HCT116 (cell line): ENCODE results near the gene MAP4. TPM values are rescaled to one million over a fixed set of nuclear protein-coding genes. Genes with fewer than 3 reads are reported as not detected.

ENCODE experiments used
- ATAC-seq: fragments of 200-7000 bp; cut with Tn5 transposase; 2 replicates; pipeline ENCODE4 v1.9.1; 2020; ENCODE audit warnings: mild to moderate bottlenecking, moderate library complexity
- BruUV-seq: library from RNA; stranded (reverse); fragments of 400-500 nt; replicated peaks from 2 replicates; lab custom pipeline; 2021; lab: Mats Ljungman, UMichigan
- CTCF ChIA-PET: fragments of 300-600 bp; sonication (Branson Sonifier 250); formaldehyde crosslinking; loops from one replicate; lab custom pipeline; 2021; ENCODE audit warnings: antibody characterized with exemption; lab: Charles Lee
- POLR2A ChIA-PET: fragments of 300-600, 350-600 bp; sonication (Branson Sonifier 250); formaldehyde crosslinking; loops from one replicate; lab custom pipeline; 2021; ENCODE audit warnings: antibody characterized with exemption; lab: Charles Lee
- RAD21 ChIA-PET, 2 experiments: fragments of 300-600 bp; sonication (Branson Sonifier 250); formaldehyde crosslinking; loops; one replicate each; lab custom pipeline; 2023; ENCODE audit warnings: low total read pairs in 2 of 2; ENCODE audit not compliant: uncharacterized antibody in 2 of 2, unreplicated experiment in 2 of 2, low non-redundant PET in 1 of 2; lab: Charles Lee
- DNase-seq: peaks from one replicate; pipeline ENCODE4 v3.0.0-alpha.2; 2010; ENCODE audit warnings: low read depth, low spot score
- H2AFZ ChIP-seq: fragments of 200-600 bp; shearing (Covaris generic), sonication (generic); 2 replicates; pipeline ENCODE4 v1.6.1; 2017; ENCODE audit warnings: low read depth, mixed run types, mixed read lengths, antibody characterized with exemption, low read length; ENCODE audit not compliant: poor library complexity, severe bottlenecking
- H3K27ac ChIP-seq: 2 replicates; pipeline ENCODE4 v1.5.1; 2012; ENCODE audit warnings: low read depth, low read length
- H3K27me3 ChIP-seq: fragments of 200-600 bp; sonication (generic); 2 replicates; pipeline ENCODE4 v1.6.1; 2016; ENCODE audit warnings: mixed run types, low read length, mixed read lengths; ENCODE audit not compliant: insufficient read depth
- H3K36me3 ChIP-seq, 2 experiments: fragments of 200-500 bp in 1 of 2; fragments of 200-600 bp in 1 of 2; sonication (Bioruptor generic) in 1 of 2; sonication (generic) in 1 of 2; 2 replicates each; pipeline versions ENCODE4 v1.5.1 to v1.6.1; 2014 to 2016; ENCODE audit warnings: low read length in 2 of 2, inconsistent platforms in 1 of 2, mixed read lengths in 1 of 2, mixed run types in 1 of 2; ENCODE audit not compliant: insufficient read depth in 2 of 2, control insufficient read depth in 1 of 2
- H3K4me1 ChIP-seq, 2 experiments: fragments of 200-600 bp in 1 of 2; sonication (generic) in 1 of 2; 2 replicates each; pipeline versions ENCODE4 v1.5.1 to v1.6.1; 2012 to 2017; ENCODE audit warnings: low read length in 2 of 2, inconsistent platforms in 1 of 2, mild to moderate bottlenecking in 1 of 2, mixed read lengths in 1 of 2, mixed run types in 1 of 2, moderate library complexity in 1 of 2; ENCODE audit not compliant: insufficient read depth in 2 of 2, control insufficient read depth in 1 of 2
- H3K4me2 ChIP-seq: fragments of 200-600 bp; sonication (generic); 2 replicates; pipeline ENCODE4 v1.6.1; 2017; ENCODE audit warnings: mixed run types, low read length, mixed read lengths
- H3K4me3 ChIP-seq, 2 experiments: fragments of 200-600 bp in 1 of 2; sonication (generic) in 1 of 2; replicated peaks in 1 of 2; 2 replicates each; pipeline ENCODE4 v1.5.1; 2011 to 2016; ENCODE audit warnings: low read length in 2 of 2, control low read depth in 1 of 2, low read depth in 1 of 2, mild to moderate bottlenecking in 1 of 2, mixed read lengths in 1 of 2, mixed run types in 1 of 2
- H3K79me2 ChIP-seq: fragments of 200-600 bp; sonication (generic); 2 replicates; pipeline ENCODE4 v1.6.1; 2017; ENCODE audit warnings: mild to moderate bottlenecking, mixed run types, low read length, moderate library complexity, mixed read lengths; ENCODE audit not compliant: insufficient read depth
- H3K9ac ChIP-seq: fragments of 200-600 bp; sonication (generic); 2 replicates; pipeline ENCODE4 v1.6.1; 2016; ENCODE audit warnings: low read length, mixed read lengths
- H3K9me2 ChIP-seq: fragments of 200-600 bp; sonication (generic), shearing (Covaris generic); 2 replicates; pipeline ENCODE4 v1.6.1; 2017; ENCODE audit warnings: mixed run types, mild to moderate bottlenecking, moderate library complexity; ENCODE audit not compliant: insufficient read depth
- H3K9me3 ChIP-seq, 2 experiments: fragments of 200-500 bp in 1 of 2; fragments of 200-600 bp in 1 of 2; sonication (Bioruptor generic) in 1 of 2; sonication (generic) in 1 of 2; 2 replicates each; pipeline ENCODE4 v1.6.1; 2014 to 2017; ENCODE audit warnings: low read length in 2 of 2, mixed read lengths in 2 of 2, inconsistent platforms in 1 of 2, low read depth in 1 of 2, mild to moderate bottlenecking in 1 of 2, mixed run types in 1 of 2, moderate library complexity in 1 of 2; ENCODE audit not compliant: control insufficient read depth in 1 of 2, insufficient read depth in 1 of 2
- H4K20me1 ChIP-seq: fragments of 200-600 bp; sonication (generic), shearing (Covaris generic); 2 replicates; pipeline ENCODE4 v1.6.1; 2017; ENCODE audit warnings: mixed run types, mild to moderate bottlenecking, moderate library complexity; ENCODE audit not compliant: insufficient read depth
- ATF3 ChIP-seq: IDR thresholded peaks from 2 replicates; pipeline ENCODE4 v1.6.1; 2012
- CBX3 ChIP-seq: IDR thresholded peaks from 2 replicates; pipeline ENCODE4 v1.6.1; 2012; ENCODE audit warnings: low read depth
- CEBPB ChIP-seq: IDR thresholded peaks from 2 replicates; pipeline ENCODE4 v1.6.1; 2012; ENCODE audit warnings: low read depth
- EGR1 ChIP-seq: IDR thresholded peaks from 2 replicates; pipeline ENCODE4 v1.6.1; 2012; ENCODE audit warnings: low read depth
- ELF1 ChIP-seq: IDR thresholded peaks from 2 replicates; pipeline ENCODE4 v1.6.1; 2012; ENCODE audit warnings: low read depth, borderline replicate concordance
- FOSL1 ChIP-seq: IDR thresholded peaks from 2 replicates; pipeline ENCODE4 v1.6.1; 2012; ENCODE audit warnings: low read depth
- MAX ChIP-seq: IDR thresholded peaks from 2 replicates; pipeline ENCODE4 v1.6.1; 2012
- POLR2A ChIP-seq: IDR thresholded peaks from 2 replicates; pipeline ENCODE4 v1.7.0; 2011; ENCODE audit warnings: borderline replicate concordance; ENCODE audit not compliant: insufficient read depth, insufficient read length; ENCODE audit errors: extremely low read depth
- SRF ChIP-seq: IDR thresholded peaks from 2 replicates; pipeline ENCODE4 v1.6.1; 2012; ENCODE audit warnings: low read depth
- TCF7L2 ChIP-seq: IDR thresholded peaks from 2 replicates; pipeline ENCODE4 v1.7.0; 2011; ENCODE audit warnings: borderline replicate concordance, inconsistent platforms; ENCODE audit not compliant: insufficient read depth, insufficient read length; ENCODE audit errors: extremely low read depth
- ZNF274 ChIP-seq: fragments of 200-500 bp; sonication (Bioruptor generic); IDR thresholded peaks from 2 replicates; pipeline ENCODE4 v1.6.1; 2014; ENCODE audit warnings: mild to moderate bottlenecking, low read depth, low read length, inconsistent platforms
- intact Hi-C: fragments of 100-400 bp; cut with micrococcal nuclease; formaldehyde crosslinking; loops from 2 replicates; pipeline ENCODE4 v1.10.0; 2022
- total RNA-seq: library from RNA; stranded (reverse); gene quantifications from one replicate; pipeline ENCODE4 v1.2.1, GENCODE V29; 2021; ENCODE audit not compliant: unreplicated experiment
- TF ChIP-seq, protein P1 (sequence below): IDR thresholded peaks from 2 replicates; pipeline ENCODE4 v1.6.1; 2011; ENCODE audit warnings: mild to moderate bottlenecking, low read length, moderate library complexity; ENCODE audit not compliant: insufficient replicate concordance; ENCODE audit errors: extremely low read depth

MAP4 gene
- total RNA-seq, 1 experiment from 2014 or later: 200 TPM

DNA sequence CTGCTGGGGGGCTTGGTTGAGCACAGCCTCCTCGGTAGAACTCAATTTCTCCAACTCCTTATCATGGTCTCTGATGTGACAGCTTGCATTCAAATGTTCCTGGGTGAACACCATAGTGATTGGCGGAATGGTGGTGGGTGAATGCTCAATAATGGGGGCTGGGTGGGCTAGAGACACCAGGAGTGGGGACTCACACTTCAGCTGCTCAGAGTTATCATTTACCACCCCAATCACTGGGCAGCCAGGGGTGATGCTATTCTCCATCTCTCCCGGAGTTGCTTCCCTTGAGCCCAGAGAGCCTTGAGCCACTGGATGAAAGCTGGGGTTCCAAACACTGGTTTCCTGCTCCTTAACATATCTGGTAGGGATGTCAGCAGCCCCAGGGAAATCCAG lies 124.6 kb downstream of the MAP4 start:
- no TSS peak for BruUV-seq
- no peaks in the 10 kb centered on the region for H3K9me3 ChIP-seq
- no peak overlapping the region for H3K27ac ChIP-seq
- no peak overlapping the region for H2AFZ ChIP-seq
- CTCF ChIA-PET: no interaction called here
- no peak for ATAC-seq
- no peaks in the 10 kb centered on the region for H3K9me2 ChIP-seq
- H4K20me1 ChIP-seq: peaks cover 7% of the 10 kb centered on the region; the same call in 1 of the 2 replicates
- H3K36me3 ChIP-seq: peaks cover 3 to 11% of the 10 kb centered on the region in 2 experiments; a peak in 3 of 4 replicates
- intact Hi-C loops: no loop called here
- DNase-seq: no peak
- POLR2A ChIA-PET: no interaction called here
- TF ChIP-seq, protein P1, sequence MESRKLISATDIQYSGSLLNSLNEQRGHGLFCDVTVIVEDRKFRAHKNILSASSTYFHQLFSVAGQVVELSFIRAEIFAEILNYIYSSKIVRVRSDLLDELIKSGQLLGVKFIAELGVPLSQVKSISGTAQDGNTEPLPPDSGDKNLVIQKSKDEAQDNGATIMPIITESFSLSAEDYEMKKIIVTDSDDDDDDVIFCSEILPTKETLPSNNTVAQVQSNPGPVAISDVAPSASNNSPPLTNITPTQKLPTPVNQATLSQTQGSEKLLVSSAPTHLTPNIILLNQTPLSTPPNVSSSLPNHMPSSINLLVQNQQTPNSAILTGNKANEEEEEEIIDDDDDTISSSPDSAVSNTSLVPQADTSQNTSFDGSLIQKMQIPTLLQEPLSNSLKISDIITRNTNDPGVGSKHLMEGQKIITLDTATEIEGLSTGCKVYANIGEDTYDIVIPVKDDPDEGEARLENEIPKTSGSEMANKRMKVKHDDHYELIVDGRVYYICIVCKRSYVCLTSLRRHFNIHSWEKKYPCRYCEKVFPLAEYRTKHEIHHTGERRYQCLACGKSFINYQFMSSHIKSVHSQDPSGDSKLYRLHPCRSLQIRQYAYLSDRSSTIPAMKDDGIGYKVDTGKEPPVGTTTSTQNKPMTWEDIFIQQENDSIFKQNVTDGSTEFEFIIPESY: no peak
- TF ChIP-seq CBX3: no peak
- no peak for TF ChIP-seq ZNF274
- no peak for TF ChIP-seq EGR1
- TF ChIP-seq POLR2A: no peak
- no peak for TF ChIP-seq SRF
- TF ChIP-seq MAX: no peak
- TF ChIP-seq FOSL1: no peak
- no peak for TF ChIP-seq TCF7L2
- TF ChIP-seq CEBPB: no peak
- TF ChIP-seq ELF1: no peak
- no peak for TF ChIP-seq ATF3
- no peak overlapping the region for H3K9ac ChIP-seq
- no peaks in the 10 kb centered on the region for H3K27me3 ChIP-seq
- no peak overlapping the region for H3K4me3 ChIP-seq
- RAD21 ChIA-PET: no interaction called here
- no peak overlapping the region for H3K4me2 ChIP-seq
- 0 out of 2 replicates have a peak, but pooled peaks cover 4% of the 10 kb centered on the region for H3K79me2 ChIP-seq
- no peaks in the 10 kb centered on the region for H3K4me1 ChIP-seq
